Measurements from ENCODE around the gene TASOR2.
A peak's percentile ranks its signal among the peaks of the same experiment; 100 is the strongest.

Gene TASOR2

GRCh38 chr10:5684318-5684970 is at the start of gene TASOR2:
Gene TASOR2, plus strand, starts transcription at chr10:5684838. Its CDS starts 35,805 bp downstream, at chr10:5720643.
- peak; percentile 75 to 93 (median 88) for DNase-seq

- no peak for DNase-seq
These were observed 49.7 kb upstream of the TASOR2 start for GRCh38 chr10:5634918-5635317.

- no peak for DNase-seq
These were observed 46.1 kb upstream of the TASOR2 start for GRCh38 chr10:5638494-5638893.

- DNase-seq = no peak
These were observed 45.6 kb upstream of the TASOR2 start for GRCh38 chr10:5639066-5639465.

- no peak for DNase-seq
These were observed 44.6 kb upstream of the TASOR2 start for GRCh38 chr10:5640036-5640435.

- no peak for DNase-seq
These were observed 44.1 kb upstream of the TASOR2 start for GRCh38 chr10:5640501-5640900.

- DNase-seq = no peak
These were observed 43.1 kb upstream of the TASOR2 start for GRCh38 chr10:5641501-5641900.

GRCh38 chr10:5643346-5644067 is 41.1 kb upstream of the TASOR2 start:
- no peak for DNase-seq

- DNase-seq = no peak
These were observed 39.7 kb upstream of the TASOR2 start for GRCh38 chr10:5644930-5645329.

- DNase-seq = no peak
These were observed 39.3 kb upstream of the TASOR2 start for GRCh38 chr10:5645375-5645774.

GRCh38 chr10:5645944-5646617 is 38.6 kb upstream of the TASOR2 start:
- DNase-seq = no peak

GRCh38 chr10:5647507-5648240 is 37.0 kb upstream of the TASOR2 start:
- no peak for DNase-seq

- no peak for DNase-seq
These were observed 35.9 kb upstream of the TASOR2 start for GRCh38 chr10:5648494-5649457.

- no peak for DNase-seq
These were observed 34.9 kb upstream of the TASOR2 start for GRCh38 chr10:5649746-5650145.

- no peak for DNase-seq
These were observed 33.8 kb upstream of the TASOR2 start for GRCh38 chr10:5650664-5651387.

- no peak for DNase-seq
These were observed 33.3 kb upstream of the TASOR2 start for GRCh38 chr10:5651388-5651764.

GRCh38 chr10:5652746-5653145 is 31.9 kb upstream of the TASOR2 start:
- DNase-seq = no peak

GRCh38 chr10:5654218-5654755 is 30.4 kb upstream of the TASOR2 start:
- DNase-seq = no peak

- DNase-seq = no peak
These were observed 29.5 kb upstream of the TASOR2 start for GRCh38 chr10:5655121-5655520.

- DNase-seq = no peak
These were observed 27.7 kb upstream of the TASOR2 start for GRCh38 chr10:5656737-5657579.
